AG09309 (cell line): ENCODE data around the gene MAB21L4.

Experiments
- DNase-seq: peaks from one replicate; pipeline ENCODE4 v3.0.0-alpha.2; 2010; ENCODE audit warnings: low read depth
- H3K4me3 ChIP-seq: 2 replicates; pipeline ENCODE4 v1.5.1; 2011; ENCODE audit warnings: mild to moderate bottlenecking, low read depth, low read length, moderate library complexity; ENCODE audit not compliant: control insufficient read depth
- TF ChIP-seq, protein P1 (sequence below): IDR thresholded peaks from 2 replicates; pipeline ENCODE4 v1.5.1; 2011; ENCODE audit warnings: mild to moderate bottlenecking, low read depth, low read length, inconsistent platforms; ENCODE audit not compliant: insufficient read depth, control insufficient read depth; ENCODE audit errors: missing control alignments

The MAB21L4 gene

DNA sequence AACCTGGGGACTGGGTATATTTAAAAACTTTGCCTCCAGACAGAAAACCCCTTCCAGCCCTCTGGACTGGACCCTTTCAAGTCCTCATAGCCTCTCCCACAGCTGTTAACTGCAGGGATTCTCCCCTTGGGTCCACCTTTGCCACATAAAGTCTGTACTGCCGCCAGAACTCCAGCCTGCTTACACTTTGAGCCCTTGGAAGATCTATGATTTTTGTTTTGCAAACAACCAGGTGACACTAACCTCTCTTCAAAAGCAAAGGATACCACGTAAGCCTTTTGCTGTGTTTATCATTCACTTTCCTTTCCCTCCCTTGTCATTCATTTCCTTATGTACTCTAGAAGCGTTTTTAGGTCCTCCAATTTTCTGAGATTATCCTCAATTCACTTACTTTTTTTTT is 31.5 kb downstream of the MAB21L4 start:
- TF ChIP-seq, protein P1, sequence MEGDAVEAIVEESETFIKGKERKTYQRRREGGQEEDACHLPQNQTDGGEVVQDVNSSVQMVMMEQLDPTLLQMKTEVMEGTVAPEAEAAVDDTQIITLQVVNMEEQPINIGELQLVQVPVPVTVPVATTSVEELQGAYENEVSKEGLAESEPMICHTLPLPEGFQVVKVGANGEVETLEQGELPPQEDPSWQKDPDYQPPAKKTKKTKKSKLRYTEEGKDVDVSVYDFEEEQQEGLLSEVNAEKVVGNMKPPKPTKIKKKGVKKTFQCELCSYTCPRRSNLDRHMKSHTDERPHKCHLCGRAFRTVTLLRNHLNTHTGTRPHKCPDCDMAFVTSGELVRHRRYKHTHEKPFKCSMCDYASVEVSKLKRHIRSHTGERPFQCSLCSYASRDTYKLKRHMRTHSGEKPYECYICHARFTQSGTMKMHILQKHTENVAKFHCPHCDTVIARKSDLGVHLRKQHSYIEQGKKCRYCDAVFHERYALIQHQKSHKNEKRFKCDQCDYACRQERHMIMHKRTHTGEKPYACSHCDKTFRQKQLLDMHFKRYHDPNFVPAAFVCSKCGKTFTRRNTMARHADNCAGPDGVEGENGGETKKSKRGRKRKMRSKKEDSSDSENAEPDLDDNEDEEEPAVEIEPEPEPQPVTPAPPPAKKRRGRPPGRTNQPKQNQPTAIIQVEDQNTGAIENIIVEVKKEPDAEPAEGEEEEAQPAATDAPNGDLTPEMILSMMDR: no peak
- H3K4me3 ChIP-seq: no peak overlapping the region
- DNase-seq: no peak

DNA sequence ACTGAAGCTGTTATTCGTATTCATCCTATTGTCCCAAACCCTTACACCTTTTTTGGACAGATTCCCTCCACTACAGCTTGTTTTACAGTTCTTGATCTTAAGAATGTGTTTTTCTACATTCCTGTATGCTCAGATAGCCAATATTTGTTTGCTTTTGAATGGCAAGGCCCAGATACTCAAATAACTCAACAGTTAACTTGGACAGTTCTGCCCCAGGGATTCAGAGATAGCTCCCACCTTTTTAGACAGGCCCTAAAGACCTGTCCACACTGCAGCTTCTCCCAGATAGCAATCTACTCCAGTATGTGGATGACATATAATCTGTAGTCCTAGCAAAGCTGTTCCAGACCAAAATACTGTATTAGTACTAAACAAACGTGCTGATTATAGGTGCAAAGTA is 34.4 kb downstream of the MAB21L4 start:
- TF ChIP-seq, protein P1: no peak
- no peak overlapping the region for H3K4me3 ChIP-seq
- no peak for DNase-seq

DNA sequence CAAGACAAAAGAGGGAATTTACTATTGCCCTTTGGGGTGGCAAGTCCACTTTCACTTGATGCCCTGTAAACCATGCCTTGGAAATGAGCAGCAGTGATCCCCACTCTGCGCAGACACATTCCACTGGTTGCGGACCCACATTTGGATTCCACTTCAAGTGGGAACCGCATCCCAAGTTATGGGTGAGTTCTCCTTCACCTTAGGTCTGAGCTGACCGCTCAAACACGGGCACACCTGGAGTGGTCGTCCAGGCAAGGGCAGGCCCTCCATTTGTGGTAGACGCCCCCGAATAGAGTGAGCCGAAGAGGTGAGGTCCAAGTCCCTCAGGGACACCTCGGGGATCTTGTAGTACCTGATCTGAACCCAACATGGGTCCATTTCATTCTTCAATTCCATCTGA is 37.1 kb downstream of the MAB21L4 start:
- no peak overlapping the region for H3K4me3 ChIP-seq
- DNase-seq: no peak
- TF ChIP-seq, protein P1: no peak

DNA sequence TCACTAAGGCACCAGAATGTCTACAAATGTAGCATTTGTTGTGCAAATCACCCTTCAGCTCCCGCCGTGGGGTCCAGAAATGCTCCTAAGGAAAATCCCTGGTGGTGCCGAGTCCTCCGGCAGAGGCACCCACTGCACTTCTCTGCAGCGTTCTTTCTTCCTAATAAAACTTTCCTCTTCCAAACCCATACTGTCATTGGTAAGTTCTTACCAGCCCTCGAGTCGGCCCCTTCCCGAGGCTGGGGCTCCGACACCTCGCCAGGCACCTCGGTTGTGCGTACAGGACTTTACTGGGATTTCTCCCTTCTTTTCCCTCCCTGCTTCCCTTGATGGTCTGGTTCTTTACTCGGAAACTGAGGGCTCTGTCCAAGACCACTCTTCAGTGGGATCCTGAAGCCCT is 37.6 kb downstream of the MAB21L4 start:
- no peak overlapping the region for H3K4me3 ChIP-seq
- TF ChIP-seq, protein P1: no peak
- no peak for DNase-seq

DNA sequence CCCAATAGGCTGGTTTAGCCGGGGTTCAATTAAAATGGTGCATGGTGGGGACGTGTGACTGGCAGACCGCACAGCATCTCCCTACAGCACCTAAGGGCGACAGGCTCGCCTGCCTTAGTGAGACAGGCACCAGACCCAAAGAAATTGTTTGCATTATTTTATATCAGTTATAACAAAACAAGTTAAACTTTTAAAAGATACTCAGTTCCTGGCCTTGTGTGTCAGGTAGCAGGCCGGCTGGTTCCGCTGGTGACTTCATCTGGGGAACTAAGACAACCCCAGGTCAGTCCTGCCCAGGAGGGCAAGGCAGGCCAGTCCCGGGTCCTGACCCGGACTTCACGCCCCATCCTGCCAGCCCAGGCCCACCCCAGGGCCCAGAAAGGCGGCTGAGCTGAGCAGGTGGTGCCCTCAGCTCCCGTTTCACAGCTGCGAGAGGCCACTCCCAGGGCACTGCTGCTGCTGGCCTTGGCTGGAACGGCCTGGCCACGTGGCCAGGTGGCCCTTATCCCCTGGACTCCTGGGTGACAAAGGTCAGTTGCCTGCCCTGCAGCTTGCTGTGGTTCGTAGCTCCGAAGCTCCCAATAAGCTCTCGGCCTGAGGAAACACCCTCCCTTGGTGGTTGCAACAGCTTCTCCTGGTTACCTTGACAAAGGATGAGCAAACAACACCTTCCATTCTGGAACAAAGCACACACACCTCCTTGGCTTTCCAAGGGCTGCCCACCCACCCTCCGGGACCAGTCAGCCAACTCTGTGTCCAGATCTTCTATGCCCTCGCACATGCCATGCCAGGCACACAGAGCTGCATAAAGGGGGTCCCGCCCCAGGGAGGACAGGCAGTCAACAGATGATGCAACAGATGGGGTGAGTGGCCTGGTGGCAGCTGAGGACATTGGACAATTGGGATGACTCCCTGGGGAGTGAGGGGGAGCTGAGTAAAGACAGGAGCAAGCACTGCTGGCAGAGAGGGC is 38.6 kb downstream of the MAB21L4 start:
- TF ChIP-seq, protein P1: no peak
- no peak for DNase-seq
- no peak overlapping the region for H3K4me3 ChIP-seq

DNA sequence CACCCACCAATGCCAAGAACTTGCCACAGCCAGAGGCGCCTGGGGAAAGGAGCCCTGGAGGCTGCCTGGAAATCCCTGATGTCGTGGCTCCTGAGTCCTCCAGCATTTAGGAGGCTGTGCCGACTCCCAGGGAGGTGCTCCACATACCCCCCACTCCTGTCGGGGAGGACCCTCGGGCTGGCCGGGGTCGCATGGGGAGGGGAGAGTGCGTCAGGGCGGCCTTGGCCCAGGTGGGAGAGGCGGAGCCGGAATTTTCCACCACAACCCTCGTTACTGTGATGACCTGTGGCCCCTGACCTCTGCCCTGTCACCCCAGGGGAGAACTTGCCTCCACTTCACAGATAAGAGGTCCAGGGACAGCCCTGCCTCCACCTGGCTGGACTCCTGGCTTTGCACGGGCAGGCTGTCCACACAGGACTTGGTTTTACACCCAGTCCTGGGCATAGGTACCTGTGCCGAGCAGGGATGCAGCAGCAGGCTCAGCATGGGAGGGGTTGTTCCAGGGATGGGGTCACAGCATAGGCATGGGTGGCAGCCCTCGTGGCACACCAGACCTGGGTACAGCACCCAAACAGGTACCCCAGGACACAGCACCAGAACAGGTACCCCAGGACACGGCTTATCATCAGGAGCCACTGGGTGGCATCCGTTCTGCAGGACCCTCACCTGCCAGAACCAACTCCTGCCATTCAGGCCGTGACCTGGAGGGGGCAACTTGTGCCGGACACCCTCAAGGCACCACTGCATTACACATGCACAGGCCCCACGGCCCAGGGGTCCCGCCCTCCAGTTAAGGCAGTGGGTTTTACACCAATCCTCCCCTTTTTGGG is 39.6 kb downstream of the MAB21L4 start:
- TF ChIP-seq, protein P1: peak; percentile 5
- DNase-seq: no peak
- H3K4me3 ChIP-seq: no peak overlapping the region
